OCI-LY1 (cell line): ENCODE measurements around the gene LDLRAD4.

ENCODE experiments used
- CTCF ChIP-seq: fragments of 200-600 bp; sonication (generic), shearing (Covaris generic); IDR thresholded peaks from 2 replicates; pipeline ENCODE4 v1.5.1; 2017; ENCODE audit warnings: mild to moderate bottlenecking, antibody characterized with exemption, low read length, moderate library complexity, mixed read lengths
- EZH2 ChIP-seq: fragments of 200-600 bp; sonication (generic), shearing (Covaris generic); IDR thresholded peaks from 2 replicates; pipeline ENCODE4 v1.8.0; 2017; ENCODE audit warnings: borderline replicate concordance, mixed run types, mild to moderate bottlenecking, antibody characterized with exemption, low read length, moderate library complexity, mixed read lengths

GRCh38 chr18:13577091-13577697, 358.6 kb downstream of the LDLRAD4 start:
- no peak for TF ChIP-seq CTCF
- no peak for TF ChIP-seq EZH2
